DLD1 (cell line): Measurements from ENCODE around the gene USP17L24.
"Not testable (repeated sequence)": the region's sequence is repeated elsewhere in the genome, so short reads cannot be mapped to it uniquely, and the experiment has no call there.

Experiments
- in situ Hi-C: cut with HindIII; loops from 2 replicates; pipeline ENCODE4 v1.10.0; 2017; ENCODE audit warnings: low sequenced_read_pairs

USP17L24 gene, protein sequence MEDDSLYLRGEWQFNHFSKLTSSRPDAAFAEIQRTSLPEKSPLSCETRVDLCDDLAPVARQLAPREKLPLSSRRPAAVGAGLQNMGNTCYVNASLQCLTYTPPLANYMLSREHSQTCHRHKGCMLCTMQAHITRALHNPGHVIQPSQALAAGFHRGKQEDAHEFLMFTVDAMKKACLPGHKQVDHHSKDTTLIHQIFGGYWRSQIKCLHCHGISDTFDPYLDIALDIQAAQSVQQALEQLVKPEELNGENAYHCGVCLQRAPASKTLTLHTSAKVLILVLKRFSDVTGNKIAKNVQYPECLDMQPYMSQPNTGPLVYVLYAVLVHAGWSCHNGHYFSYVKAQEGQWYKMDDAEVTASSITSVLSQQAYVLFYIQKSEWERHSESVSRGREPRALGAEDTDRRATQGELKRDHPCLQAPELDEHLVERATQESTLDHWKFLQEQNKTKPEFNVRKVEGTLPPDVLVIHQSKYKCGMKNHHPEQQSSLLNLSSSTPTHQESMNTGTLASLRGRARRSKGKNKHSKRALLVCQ

DNA sequence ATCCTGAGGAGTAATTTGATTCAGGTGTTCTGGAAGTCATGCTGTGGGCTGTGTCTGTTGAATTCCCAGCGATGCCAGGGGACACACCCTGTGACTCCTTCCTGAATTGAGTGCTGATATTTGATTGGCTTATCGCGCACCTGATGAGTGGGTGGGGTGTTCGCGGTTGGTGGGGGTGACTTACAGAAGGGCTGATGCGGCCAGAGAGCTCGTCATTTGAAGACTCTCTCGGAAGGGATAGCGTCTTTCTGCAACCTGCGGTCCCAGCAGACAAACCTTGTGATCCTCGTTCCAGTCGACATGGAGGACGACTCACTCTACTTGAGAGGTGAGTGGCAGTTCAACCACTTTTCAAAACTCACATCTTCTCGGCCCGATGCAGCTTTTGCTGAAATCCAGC is at the start of gene USP17L24:
Gene USP17L24, plus strand, starts transcription at position 301 of the 400 bp plus-strand sequence. Its CDS starts 0 bp downstream, at position 301.
- in situ Hi-C loops, result not testable (repeated sequence)

GRCh38 chr4:9324191-9324590 is 774 bp upstream of the USP17L24 start:
- in situ Hi-C loops, result not testable (repeated sequence)

DNA sequence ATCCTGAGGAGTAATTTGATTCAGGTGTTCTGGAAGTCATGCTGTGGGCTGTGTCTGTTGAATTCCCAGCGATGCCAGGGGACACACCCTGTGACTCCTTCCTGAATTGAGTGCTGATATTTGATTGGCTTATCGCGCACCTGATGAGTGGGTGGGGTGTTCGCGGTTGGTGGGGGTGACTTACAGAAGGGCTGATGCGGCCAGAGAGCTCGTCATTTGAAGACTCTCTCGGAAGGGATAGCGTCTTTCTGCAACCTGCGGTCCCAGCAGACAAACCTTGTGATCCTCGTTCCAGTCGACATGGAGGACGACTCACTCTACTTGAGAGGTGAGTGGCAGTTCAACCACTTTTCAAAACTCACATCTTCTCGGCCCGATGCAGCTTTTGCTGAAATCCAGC is 4.6 kb downstream of the USP17L24 start, which contains the start of gene USP17L25:
Gene USP17L25, plus strand, starts transcription at position 301 of the 400 bp plus-strand sequence. Its CDS starts 0 bp downstream, at position 301.
- in situ Hi-C loops, result not testable (repeated sequence)

DNA sequence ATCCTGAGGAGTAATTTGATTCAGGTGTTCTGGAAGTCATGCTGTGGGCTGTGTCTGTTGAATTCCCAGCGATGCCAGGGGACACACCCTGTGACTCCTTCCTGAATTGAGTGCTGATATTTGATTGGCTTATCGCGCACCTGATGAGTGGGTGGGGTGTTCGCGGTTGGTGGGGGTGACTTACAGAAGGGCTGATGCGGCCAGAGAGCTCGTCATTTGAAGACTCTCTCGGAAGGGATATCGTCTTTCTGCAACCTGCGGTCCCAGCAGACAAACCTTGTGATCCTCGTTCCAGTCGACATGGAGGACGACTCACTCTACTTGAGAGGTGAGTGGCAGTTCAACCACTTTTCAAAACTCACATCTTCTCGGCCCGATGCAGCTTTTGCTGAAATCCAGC is 9.4 kb downstream of the USP17L24 start, which contains the start of gene USP17L26:
Gene USP17L26, plus strand, starts transcription at position 301 of the 400 bp plus-strand sequence. Its CDS starts 0 bp downstream, at position 301.
- in situ Hi-C loops, result not testable (repeated sequence)

- in situ Hi-C loops, result not testable (repeated sequence)
These were observed 14.1 kb downstream of the USP17L24 start, which contains the start of gene USP17L5 for GRCh38 chr4:9339103-9339502. Gene USP17L5 (plus strand): TSS chr4:9339403. CDS start chr4:9339403, 0 bp downstream.

DNA sequence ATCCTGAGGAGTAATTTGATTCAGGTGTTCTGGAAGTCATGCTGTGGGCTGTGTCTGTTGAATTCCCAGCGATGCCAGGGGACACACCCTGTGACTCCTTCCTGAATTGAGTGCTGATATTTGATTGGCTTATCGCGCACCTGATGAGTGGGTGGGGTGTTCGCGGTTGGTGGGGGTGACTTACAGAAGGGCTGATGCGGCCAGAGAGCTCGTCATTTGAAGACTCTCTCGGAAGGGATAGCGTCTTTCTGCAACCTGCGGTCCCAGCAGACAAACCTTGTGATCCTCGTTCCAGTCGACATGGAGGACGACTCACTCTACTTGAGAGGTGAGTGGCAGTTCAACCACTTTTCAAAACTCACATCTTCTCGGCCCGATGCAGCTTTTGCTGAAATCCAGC is 18.9 kb downstream of the USP17L24 start, which contains the start of gene USP17L27:
Gene USP17L27, plus strand, starts transcription at position 301 of the 400 bp plus-strand sequence. Its CDS starts 0 bp downstream, at position 301.
- in situ Hi-C loops, result not testable (repeated sequence)

DNA sequence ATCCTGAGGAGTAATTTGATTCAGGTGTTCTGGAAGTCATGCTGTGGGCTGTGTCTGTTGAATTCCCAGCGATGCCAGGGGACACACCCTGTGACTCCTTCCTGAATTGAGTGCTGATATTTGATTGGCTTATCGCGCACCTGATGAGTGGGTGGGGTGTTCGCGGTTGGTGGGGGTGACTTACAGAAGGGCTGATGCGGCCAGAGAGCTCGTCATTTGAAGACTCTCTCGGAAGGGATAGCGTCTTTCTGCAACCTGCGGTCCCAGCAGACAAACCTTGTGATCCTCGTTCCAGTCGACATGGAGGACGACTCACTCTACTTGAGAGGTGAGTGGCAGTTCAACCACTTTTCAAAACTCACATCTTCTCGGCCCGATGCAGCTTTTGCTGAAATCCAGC is 23.6 kb downstream of the USP17L24 start, which contains the start of gene USP17L28:
Gene USP17L28, plus strand, starts transcription at position 301 of the 400 bp plus-strand sequence. Its CDS starts 0 bp downstream, at position 301.
- in situ Hi-C loops, result not testable (repeated sequence)

- in situ Hi-C loops, result not testable (repeated sequence)
These were observed 25.9 kb downstream of the USP17L24 start for GRCh38 chr4:9350866-9351265.

- in situ Hi-C loops, result not testable (repeated sequence)
These were observed 28.4 kb downstream of the USP17L24 start, which contains the start of gene USP17L29 for GRCh38 chr4:9353338-9353737. Gene USP17L29 (plus strand): TSS chr4:9353638. CDS start chr4:9353638, 0 bp downstream.

- in situ Hi-C loops, result not testable (repeated sequence)
These were observed 37.9 kb downstream of the USP17L24 start, which contains the start of gene USP17L30 for GRCh38 chr4:9362829-9363228. Gene USP17L30 (plus strand): TSS chr4:9363129. CDS start chr4:9363129, 0 bp downstream.
